ENCODE results near the gene SORCS1. TPM values are rescaled to one million over a fixed set of nuclear protein-coding genes. Genes with fewer than 3 reads are reported as not detected.

SORCS1 gene
- total RNA-seq, 1 experiment from 2014 or later = 1.7 TPM

GRCh38 chr10:106949680-106950478 lies 214.6 kb downstream of the SORCS1 start:
- H3K9me3 ChIP-seq (ENCODE audit: control insufficient read depth, low read depth, low read length) = no peaks in the 10 kb centered on the region
- no peak for TF ChIP-seq CTCF (conservative IDR thresholded peaks at IDR 0.05)
- no peaks in the 10 kb centered on the region for H3K79me2 ChIP-seq (ENCODE audit: insufficient read depth, low read length)
- no peak overlapping the region for H4K5ac ChIP-seq (ENCODE audit: insufficient read length, low read depth, low read length)
- H4K20me1 ChIP-seq (ENCODE audit: control insufficient read depth, insufficient read depth, insufficient read length) = no peaks in the 10 kb centered on the region
- no peak overlapping the region for H3K14ac ChIP-seq (ENCODE audit: insufficient read depth, low read length)
- H3K4me1 ChIP-seq (ENCODE audit: insufficient read depth, low read length) = no peaks in the 10 kb centered on the region
- Mint-ChIP-seq H3K4me3 (no peak overlapping the region), H3K27me3 (ENCODE audit: low read depth) (no peaks in the 10 kb centered on the region; the same call in 1 of the 2 replicates), H3K36me3 (ENCODE audit: insufficient read depth in 1 of 3, low read depth in 3 of 3) (peaks cover 0 to 3% (median 2%) of the 10 kb centered on the region in 3 experiments; a peak in 1 of 7 replicates), H3K27ac (no peak overlapping the region), H3K9me3 (peaks cover 0 to 4% of the 10 kb centered on the region in 2 experiments; a peak in 1 of 5 replicates), H3K4me1 (no peaks in the 10 kb centered on the region)
- no peak overlapping the region for H4K91ac ChIP-seq (ENCODE audit: insufficient read length, low read depth, low read length)
- H3K56ac ChIP-seq (ENCODE audit: insufficient read length, low read depth, low read length) = no peak overlapping the region
- H3K18ac ChIP-seq (ENCODE audit: insufficient read length, low read depth, low read length) = no peak overlapping the region
- no peaks in the 10 kb centered on the region for H3K23me2 ChIP-seq (ENCODE audit: insufficient read length, low read depth, low read length, poor library complexity, severe bottlenecking)
- no peak overlapping the region for H4K8ac ChIP-seq (replicated peaks; ENCODE audit: insufficient read length, low read depth, low read length)
- no peak overlapping the region for H3K27ac ChIP-seq (ENCODE audit: insufficient read length, low read depth, low read length)
- no peak overlapping the region for H3K4ac ChIP-seq (ENCODE audit: low read depth, low read length)
- H3K23ac ChIP-seq (ENCODE audit: insufficient read length, low read depth, low read length) = no peak overlapping the region
- H3T11ph ChIP-seq (ENCODE audit: low read length) = no peak overlapping the region
- H3K4me2 ChIP-seq (ENCODE audit: insufficient read depth, insufficient read length, low read length) = no peak overlapping the region
- no peak overlapping the region for H2AK5ac ChIP-seq (ENCODE audit: insufficient read length, low read length)
- H2BK12ac ChIP-seq (ENCODE audit: insufficient read length, low read depth, low read length) = no peak overlapping the region
- H2BK15ac ChIP-seq (ENCODE audit: low read depth, low read length) = no peak overlapping the region
- no peak overlapping the region for H2BK20ac ChIP-seq (ENCODE audit: low read depth, low read length, poor library complexity, severe bottlenecking)
- no peak for DNase-seq
- no peaks in the 10 kb centered on the region for H3K79me1 ChIP-seq (ENCODE audit: insufficient read depth, low read depth, low read length, poor library complexity, severe bottlenecking)
- no peak overlapping the region for H2BK120ac ChIP-seq (ENCODE audit: low read depth, low read length, poor library complexity, severe bottlenecking)
- H2BK5ac ChIP-seq (ENCODE audit: insufficient read length, low read length) = no peak overlapping the region
- no peak overlapping the region for H2AFZ ChIP-seq (ENCODE audit: low read length)
- H3K27me3 ChIP-seq (ENCODE audit: insufficient read depth, low read length) = no peaks in the 10 kb centered on the region
- no peak overlapping the region for H3K9ac ChIP-seq (ENCODE audit: extremely low read depth, insufficient read length, low read length)
- WGBS (ENCODE audit: extremely low coverage, insufficient read length, low lambda C conversion rate) = no CpG with 5 or more reads among the region's 5 CpGs

Measured in H9 (cell line).